Measurements from ENCODE around the gene ETV3. TPM values are rescaled to one million over a fixed set of nuclear protein-coding genes. Genes with fewer than 3 reads are reported as not detected.

The ETV3 gene
- total and polyA plus RNA-seq, 2 of the 8 experiments (the other 6 are each of a cell fraction or from before 2014, with no cell fraction given) = 6.0 to 23.8 TPM

GRCh38 chr1:157090771-157091170 is 47.4 kb downstream of the ETV3 start:
- DNase-seq (ENCODE audit: low read depth in 1 of 2, low spot score in 2 of 2) = no peak
- FAIRE-seq = no peak
- POLR2A ChIA-PET (ENCODE audit: partially characterized antibody) = interaction anchor here (1.4 to 2.5 kb wide), 2 partner anchors 23 to 64 kb away, joined by 8 to 12 read pairs; no protein-coding TSS in a partner anchor
- TF ChIP-seq ASH2L (IDR thresholded peaks at IDR 0.05; ENCODE audit: low read length) (no peak), POU5F1 (IDR thresholded peaks at IDR 0.05; ENCODE audit: low read depth, low read length) (no peak), HDAC2 (IDR thresholded peaks at IDR 0.05; ENCODE audit: borderline replicate concordance in 1 of 2, low read depth in 2 of 2, low read length in 2 of 2) (no peak), SUZ12 (IDR thresholded peaks at IDR 0.05; ENCODE audit: low read length) (no peak), RXRA (IDR thresholded peaks at IDR 0.05; ENCODE audit: insufficient read depth, low read depth, low read length) (no peak), SAP30 (IDR thresholded peaks at IDR 0.05; ENCODE audit: insufficient read depth, insufficient replicate concordance, low read length) (no peak), GABPA (IDR thresholded peaks at IDR 0.05; ENCODE audit: borderline replicate concordance, insufficient read depth, low read length) (no peak)

More at GRCh38 chr1:157090771-157091170, 47.4 kb downstream of the ETV3 start:
- CTCF ChIA-PET (ENCODE audit: partially characterized antibody) = interaction anchor here (0.7 to 7.7 kb wide), 38 partner anchors 8 to 773 kb away, joined by 3 to 218 read pairs (median 4); partner anchors contain the start of genes ETV3 and ETV3L
- Histone ChIP-seq H3K18ac (ENCODE audit: extremely low read depth, low read length) (peak overlapping the region; percentile 53; the same call in 1 of the 2 replicates), H2BK12ac (ENCODE audit: low read depth, low read length) (0 out of 2 replicates have a peak overlapping the region, but pooled peaks have one; percentile 61), H3K79me2 (ENCODE audit: control insufficient read depth in 1 of 2, insufficient read depth in 2 of 2, low read length in 2 of 2) (no peaks in the 10 kb centered on the region), H3K23ac (ENCODE audit: insufficient read length) (no peak overlapping the region), H3K4ac (replicated peaks; ENCODE audit: insufficient read length, low read depth, low read length) (no peak overlapping the region), H3K79me1 (ENCODE audit: low read depth, low read length) (no peaks in the 10 kb centered on the region), H3K56ac (replicated peaks; ENCODE audit: insufficient read length, low read depth, low read length) (no peak overlapping the region), H2BK5ac (ENCODE audit: low read depth, low read length) (peak overlapping the region; percentile 35; the same call in 1 of the 2 replicates), H3K9me3 (ENCODE audit: insufficient read depth in 2 of 2, low read depth in 1 of 2, low read length in 1 of 2) (no peaks in the 10 kb centered on the region), H4K91ac (replicated peaks; ENCODE audit: insufficient read length, low read length) (no peak overlapping the region), H2BK15ac (ENCODE audit: low read length) (no peak overlapping the region), H3K4me3 (ENCODE audit: extremely low read depth in 1 of 4, insufficient read depth in 2 of 4, low read depth in 3 of 4, low read length in 4 of 4) (no peak overlapping the region), H3K27ac (ENCODE audit: low read depth, low read length) (no peak overlapping the region), H3K36me3 (ENCODE audit: control insufficient read depth in 2 of 4, insufficient read depth in 4 of 4, low read length in 3 of 4) (no peaks in the 10 kb centered on the region), H3K4me2 (ENCODE audit: insufficient read depth in 1 of 2, low read depth in 2 of 2, low read length in 2 of 2) (no peak overlapping the region), H3K9ac (replicated peaks in 1 of 4; ENCODE audit: extremely low read depth in 1 of 4, low read depth in 3 of 4, low read length in 3 of 4) (no peak overlapping the region), H4K5ac (ENCODE audit: insufficient read length, low read depth, low read length) (no peak overlapping the region), H3K14ac (ENCODE audit: insufficient read length) (no peak overlapping the region), H3K27me3 (replicated peaks in 1 of 4; ENCODE audit: control insufficient read depth in 3 of 4, extremely low read depth in 1 of 4, insufficient read depth in 3 of 4, low read length in 3 of 4) (no peaks in the 10 kb centered on the region; a peak in 2 of 7 replicates), H4K8ac (ENCODE audit: extremely low read depth, insufficient read depth, low read length) (no peak overlapping the region), H2AK5ac (ENCODE audit: low read depth, low read length) (no peak overlapping the region), H2AFZ (ENCODE audit: low read length) (0 out of 2 replicates have a peak overlapping the region, but pooled peaks have one; percentile 60), H3K4me1 (replicated peaks in 1 of 4; ENCODE audit: control insufficient read depth in 3 of 4, insufficient read depth in 4 of 4, low read length in 3 of 4) (peaks cover 3 to 5% (median 3%) of the 10 kb centered on the region in 4 experiments; a peak in 5 of 7 replicates), H3K23me2 (ENCODE audit: low read depth, low read length) (no peaks in the 10 kb centered on the region), H4K20me1 (replicated peaks in 1 of 2; ENCODE audit: control insufficient read depth in 1 of 2, insufficient read depth in 2 of 2, low read length in 2 of 2) (no peaks in the 10 kb centered on the region), H2BK20ac (ENCODE audit: low read length) (no peak overlapping the region; the same call in 1 of the 2 replicates), H2BK120ac (replicated peaks; ENCODE audit: low read depth, low read length) (no peak overlapping the region)
- WGBS, 2 experiments (ENCODE audit: extremely low coverage in 1 of 2, insufficient coverage in 1 of 2, insufficient read length in 1 of 2, insufficient replicate concordance in 2 of 2, low coverage in 1 of 2, low lambda C conversion rate in 2 of 2, missing lambda C conversion rate in 1 of 2) = 90% methylated on average over 3 of the region's 3 CpGs; no CpG with 5 or more reads in 1 of the 2 experiments

All from H1 (cell line).